ENCODE results near the gene GSTM5. TPM values are rescaled to one million over a fixed set of nuclear protein-coding genes. Genes with fewer than 3 reads are reported as not detected.

The GSTM5 gene
- total and polyA plus RNA-seq, 2 of the 8 experiments (the other 6 are each of a cell fraction or from before 2014, with no cell fraction given) = 0.24 to 0.89 TPM

- Histone ChIP-seq H3K79me2 (ENCODE audit: control insufficient read depth in 1 of 2, insufficient read depth in 2 of 2, low read length in 2 of 2) (no peaks in the 10 kb centered on the region), H2BK15ac (ENCODE audit: low read length) (no peak overlapping the region), H3K56ac (replicated peaks; ENCODE audit: insufficient read length, low read depth, low read length) (no peak overlapping the region), H3K4me1 (replicated peaks in 1 of 4; ENCODE audit: control insufficient read depth in 3 of 4, insufficient read depth in 4 of 4, low read length in 3 of 4) (no peaks in the 10 kb centered on the region), H3K27ac (ENCODE audit: low read depth, low read length) (no peak overlapping the region), H3K23me2 (ENCODE audit: low read depth, low read length) (no peaks in the 10 kb centered on the region), H3K14ac (ENCODE audit: insufficient read length) (no peak overlapping the region), H3K36me3 (ENCODE audit: control insufficient read depth in 2 of 4, insufficient read depth in 4 of 4, low read length in 3 of 4) (no peaks in the 10 kb centered on the region), H4K91ac (replicated peaks; ENCODE audit: insufficient read length, low read length) (no peak overlapping the region), H3K23ac (ENCODE audit: insufficient read length) (no peak overlapping the region), H2AK5ac (ENCODE audit: low read depth, low read length) (no peak overlapping the region), H3K27me3 (replicated peaks in 1 of 4; ENCODE audit: control insufficient read depth in 3 of 4, extremely low read depth in 1 of 4, insufficient read depth in 3 of 4, low read length in 3 of 4) (no peaks in the 10 kb centered on the region), H3K4ac (replicated peaks; ENCODE audit: insufficient read length, low read depth, low read length) (no peak overlapping the region), H4K5ac (ENCODE audit: insufficient read length, low read depth, low read length) (no peak overlapping the region), H2BK12ac (ENCODE audit: low read depth, low read length) (no peak overlapping the region), H2BK20ac (ENCODE audit: low read length) (no peak overlapping the region), H2BK120ac (replicated peaks; ENCODE audit: low read depth, low read length) (no peak overlapping the region), H3K79me1 (ENCODE audit: low read depth, low read length) (no peaks in the 10 kb centered on the region), H3K4me2 (ENCODE audit: insufficient read depth in 1 of 2, low read depth in 2 of 2, low read length in 2 of 2) (no peak overlapping the region), H2BK5ac (ENCODE audit: low read depth, low read length) (no peak overlapping the region), H2AFZ (ENCODE audit: low read length) (no peak overlapping the region), H3K9ac (replicated peaks in 1 of 4; ENCODE audit: extremely low read depth in 1 of 4, low read depth in 3 of 4, low read length in 3 of 4) (no peak overlapping the region), H3K4me3 (ENCODE audit: extremely low read depth in 1 of 4, insufficient read depth in 2 of 4, low read depth in 3 of 4, low read length in 4 of 4) (no peak overlapping the region), H3K9me3 (ENCODE audit: insufficient read depth in 2 of 2, low read depth in 1 of 2, low read length in 1 of 2) (no peaks in the 10 kb centered on the region), H4K8ac (ENCODE audit: extremely low read depth, insufficient read depth, low read length) (no peak overlapping the region), H4K20me1 (replicated peaks in 1 of 2; ENCODE audit: control insufficient read depth in 1 of 2, insufficient read depth in 2 of 2, low read length in 2 of 2) (no peaks in the 10 kb centered on the region), H3K18ac (ENCODE audit: extremely low read depth, low read length) (no peak overlapping the region)
- FAIRE-seq (no peak), DNase-seq (ENCODE audit: low read depth in 1 of 2, low spot score in 2 of 2) (no peak)
- 91% methylated on average over 5 of the region's 5 CpGs; no CpG with 5 or more reads in 1 of the 2 experiments for WGBS, 2 experiments (ENCODE audit: extremely low coverage in 1 of 2, insufficient coverage in 1 of 2, insufficient read length in 1 of 2, insufficient replicate concordance in 2 of 2, low coverage in 1 of 2, low lambda C conversion rate in 2 of 2, missing lambda C conversion rate in 1 of 2)
- POLR2A ChIA-PET (ENCODE audit: partially characterized antibody) = no interaction called here
- CTCF ChIA-PET (ENCODE audit: partially characterized antibody) = interaction anchor here (1.2 to 7.4 kb wide), 4 partner anchors 14 to 80 kb away, joined by 3 to 51 read pairs (median 6); no protein-coding TSS in a partner anchor
- TF ChIP-seq MAFK (IDR thresholded peaks at IDR 0.05; ENCODE audit: low read depth, low read length) (no peak), CBX5 (IDR thresholded peaks at IDR 0.05; ENCODE audit: low read depth, low read length) (no peak), KDM5A (IDR thresholded peaks at IDR 0.05; ENCODE audit: low read length) (no peak), EP300 (IDR thresholded peaks at IDR 0.05; ENCODE audit: borderline replicate concordance in 1 of 2, low read depth in 2 of 2, low read length in 2 of 2) (no peak), CREB1 (IDR thresholded peaks at IDR 0.05) (no peak), POU5F1 (IDR thresholded peaks at IDR 0.05; ENCODE audit: low read depth, low read length) (no peak), GTF2F1 (IDR thresholded peaks at IDR 0.05; ENCODE audit: borderline replicate concordance, low read depth, low read length) (no peak), ASH2L (IDR thresholded peaks at IDR 0.05; ENCODE audit: low read length) (no peak), RAD21 (IDR thresholded peaks at IDR 0.05 in 1 of 2, conservative IDR thresholded peaks at IDR 0.05 in 1 of 2; ENCODE audit: low read depth in 2 of 2, low read length in 2 of 2) (no peak), CEBPB (IDR thresholded peaks at IDR 0.05; ENCODE audit: low read depth, low read length) (no peak), POLR2A (IDR thresholded peaks at IDR 0.05; ENCODE audit: control extremely low read depth in 1 of 2, low read depth in 2 of 2, low read length in 2 of 2) (no peak), SIX5 (IDR thresholded peaks at IDR 0.05; ENCODE audit: low read depth, low read length) (no peak), RBBP5 (IDR thresholded peaks at IDR 0.05; ENCODE audit: borderline replicate concordance, low read depth, low read length) (no peak), BACH1 (IDR thresholded peaks at IDR 0.05; ENCODE audit: low read length) (no peak; the same call in 1 of the 2 replicates), FOSL1 (IDR thresholded peaks at IDR 0.05; ENCODE audit: insufficient read depth, low read depth, low read length) (no peak), TBP (IDR thresholded peaks at IDR 0.05; ENCODE audit: low read depth, low read length) (no peak)
Measured at GRCh38 chr1:109719337-109719837, 7.3 kb downstream of the GSTM5 start.

Data from H1 (cell line).